A549 (cell line): Measurements from ENCODE around the gene CCNA1. TPM values are rescaled to one million over a fixed set of nuclear protein-coding genes. Genes with fewer than 3 reads are reported as not detected.

Experiments
- ATAC-seq, 2 experiments: fragments of 200-7000 bp in 1 of 2; fragments of >200 bp in 1 of 2; cut with Nextera tagmentation in 1 of 2; cut with Tn5 transposase in 1 of 2; 3 replicates each; pipeline versions ENCODE4 v1.8.0 to v1.9.1; 2018 to 2020; ENCODE audit warnings: mild to moderate bottlenecking in 1 of 2, moderate library complexity in 1 of 2
- CTCF ChIA-PET: fragments of 300-600 bp; sonication (Branson Sonifier 250); formaldehyde crosslinking; extraction: SDS; loops from one replicate; lab custom pipeline; 2021; ENCODE audit warnings: antibody characterized with exemption, inconsistent platforms; lab: Yijun Ruan, JAX
- POLR2A ChIA-PET: fragments of 350-600 bp; formaldehyde crosslinking; extraction: SDS; loops from one replicate; lab custom pipeline; 2021; ENCODE audit warnings: antibody characterized with exemption, inconsistent platforms; lab: Yijun Ruan, JAX
- DNase-seq, 2 experiments: peaks; one replicate each; pipeline versions ENCODE4 v3.0.0 to v3.0.0-alpha.2; 2011 to 2016; ENCODE audit warnings: low read depth in 1 of 2, low spot score in 1 of 2
- FAIRE-seq: peaks from 2 replicates; lab custom pipeline; 2011; peaks lifted over from hg19 to GRCh38; lab: Jason Lieb, UNC
- H3K27ac ChIP-seq, 2 experiments: fragments of >200 bp; sonication (Bioruptor Twin); formaldehyde crosslinking; 3 replicates each; pipeline ENCODE4 v1.5.1; 2016 to 2017
- H3K4me1 ChIP-seq: fragments of >200 bp; sonication (Bioruptor Twin); formaldehyde crosslinking; 3 replicates; pipeline ENCODE4 v1.6.1; 2016
- H3K4me2 ChIP-seq: fragments of >200 bp; sonication (Bioruptor Twin); formaldehyde crosslinking; 3 replicates; pipeline ENCODE4 v1.6.1; 2016
- H3K4me3 ChIP-seq: fragments of >200 bp; sonication (Bioruptor Twin); formaldehyde crosslinking; 3 replicates; pipeline ENCODE4 v1.5.1; 2016
- H3K9me3 ChIP-seq: fragments of >200 bp; sonication (Bioruptor Twin); formaldehyde crosslinking; 3 replicates; pipeline ENCODE4 v1.6.1; 2016
- CHD4 ChIP-seq: fragments of 200-600 bp; sonication (generic); IDR thresholded peaks from 2 replicates; pipeline ENCODE4 v1.6.1; 2016; ENCODE audit warnings: antibody characterized with exemption, mild to moderate bottlenecking, borderline replicate concordance
- EP300 ChIP-seq, 2 experiments: fragments of >200 bp; sonication (Bioruptor Twin); formaldehyde crosslinking; IDR thresholded peaks; 2 replicates in 1 of 2; 3 replicates in 1 of 2; pipeline ENCODE4 v1.6.1; 2016 to 2017
- ESRRA ChIP-seq: fragments of 150-350 bp; IDR thresholded peaks from 2 replicates; pipeline ENCODE4 v1.6.1; 2014; ENCODE audit warnings: mild to moderate bottlenecking, low read length, borderline replicate concordance
- GATA3 ChIP-seq: IDR thresholded peaks from 2 replicates; pipeline ENCODE4 v1.6.1; 2012; ENCODE audit warnings: borderline replicate concordance
- NPAS2 ChIP-seq: fragments of 250-450 bp; sonication (Bioruptor Pico); IDR thresholded peaks from 2 replicates; pipeline ENCODE4 v1.8.0; 2022; ENCODE audit warnings: mild to moderate bottlenecking, moderate library complexity, borderline replicate concordance
- POLR2A ChIP-seq: IDR thresholded peaks from 2 replicates; pipeline ENCODE4 v1.6.1; 2012; ENCODE audit warnings: mild to moderate bottlenecking, low read length
- POLR2AphosphoS2 ChIP-seq: conservative IDR thresholded peaks from 2 replicates; pipeline ENCODE4 v1.6.1; 2012; ENCODE audit warnings: low read length, improper control_type of control experiment, inconsistent platforms
- RAD21 ChIP-seq, 2 experiments: fragments of >200 bp in 1 of 2; sonication (Bioruptor Twin) in 1 of 2; formaldehyde crosslinking in 1 of 2; IDR thresholded peaks in 1 of 2; conservative IDR thresholded peaks in 1 of 2; 2 replicates in 1 of 2; 3 replicates in 1 of 2; pipeline ENCODE4 v1.6.1; 2012 to 2018; ENCODE audit warnings: inconsistent platforms in 1 of 2
- RFX5 ChIP-seq: fragments of 450-650 bp; IDR thresholded peaks from 2 replicates; pipeline ENCODE4 v1.7.1; 2014; ENCODE audit warnings: antibody characterized with exemption, mild to moderate bottlenecking, moderate library complexity
- SMC3 ChIP-seq: fragments of >200 bp; sonication (Bioruptor Twin); formaldehyde crosslinking; IDR thresholded peaks from 3 replicates; pipeline ENCODE4 v1.6.1; 2018; ENCODE audit warnings: inconsistent platforms
- WGBS: methylation state at CpG from one replicate; pipeline ENCODE4 v1.1.6; 2017; ENCODE audit errors: missing lambda C conversion rate; 5-methylcytosine and 5-hydroxymethylcytosine counted together
- polyA plus RNA-seq, 4 experiments: library from polyadenylated mRNA; depleted of rRNA in 3 of 4; stranded (reverse); fragments of >200 nt; fragmentation: RNase III in 1 of 4; extraction: RNeasy Plus Mini Kit Qiagen cat#74134 plus additional on column Dnase treatment in 1 of 4; gene quantifications; 2 replicates in 3 of 4; 3 replicates in 1 of 4; pipeline ENCODE4 v1.2.3, GENCODE V29; 2011 to 2017
- TF ChIP-seq, protein P1 (sequence below): IDR thresholded peaks from 2 replicates; pipeline ENCODE4 v1.6.1; 2012
- TF ChIP-seq, protein P2 (sequence below): fragments of >200 bp; sonication (Bioruptor Twin); formaldehyde crosslinking; IDR thresholded peaks from 3 replicates; pipeline ENCODE4 v1.5.1; 2016
- TF ChIP-seq, protein P3 (sequence below): fragments of 200-600 bp; sonication (generic); IDR thresholded peaks from 2 replicates; pipeline ENCODE4 v1.6.1; 2016; ENCODE audit warnings: antibody characterized with exemption, mild to moderate bottlenecking, moderate library complexity

CCNA1 gene
- polyA plus RNA-seq, 2 of the 4 experiments (the other 2 are of a cell fraction) = 0.21 TPM; not detected in 1

DNA sequence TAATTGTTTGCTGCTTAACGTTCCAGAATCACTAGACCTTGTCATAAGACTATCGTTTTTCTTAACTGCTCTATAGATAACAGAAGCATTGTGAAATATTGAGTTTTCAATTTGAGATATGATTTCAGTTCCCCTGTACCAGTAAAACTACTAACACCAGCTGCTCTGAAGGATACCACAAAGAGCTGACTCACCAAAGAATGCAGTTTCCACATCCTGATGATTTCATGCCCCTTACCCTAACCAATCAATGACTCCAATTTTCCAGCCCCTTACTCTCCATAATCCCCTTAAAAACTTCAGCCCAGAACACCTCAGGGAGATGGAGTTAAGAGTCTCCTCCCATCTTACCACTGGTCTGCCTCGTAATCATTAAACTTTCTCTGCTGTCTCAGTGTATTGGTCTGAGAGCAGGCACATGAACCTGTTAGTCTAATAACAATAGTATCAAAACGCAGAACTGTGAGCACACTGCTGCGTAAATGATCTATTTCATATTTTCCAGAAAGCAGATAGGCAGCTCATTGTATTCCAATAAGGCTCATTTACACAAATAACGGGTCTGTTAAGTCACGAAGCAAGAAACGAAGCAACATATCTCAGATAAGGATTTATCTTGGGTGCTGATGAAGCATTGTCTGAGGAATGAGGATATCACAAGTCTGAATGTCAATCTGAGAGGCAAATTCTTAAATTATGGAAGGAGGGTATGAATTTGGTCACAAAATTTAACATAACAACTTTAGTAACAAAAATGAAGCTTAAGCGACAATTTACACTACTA is 14.1 kb upstream of the CCNA1 start:
- H3K27ac ChIP-seq = no peak overlapping the region
- 24% methylated on average over 9 of the region's 9 CpGs for WGBS
- POLR2A ChIA-PET = no interaction called here

DNA sequence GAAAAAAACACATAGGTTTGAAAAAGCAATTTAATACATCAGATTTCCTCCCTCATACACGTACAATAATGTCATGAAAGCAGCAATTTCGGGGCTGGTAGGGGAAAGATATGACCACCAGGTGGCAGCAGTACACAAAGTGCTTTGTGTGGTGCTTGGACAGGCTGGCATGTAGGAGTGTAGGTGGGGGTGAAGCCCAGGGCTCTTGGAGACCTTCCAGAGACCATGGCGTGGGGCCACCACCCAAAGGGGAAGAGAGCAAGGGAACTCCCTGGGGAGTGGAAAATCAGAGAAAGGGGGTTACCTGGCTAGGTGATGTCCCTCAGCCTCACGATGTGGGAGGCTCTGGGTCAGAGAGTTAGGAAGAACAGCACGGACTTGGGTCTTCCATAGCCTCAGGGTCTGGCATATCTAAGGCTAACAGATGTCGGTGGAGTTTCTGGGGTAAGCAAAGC is 11.8 kb upstream of the CCNA1 start:
- no peak for FAIRE-seq
- H3K27ac ChIP-seq = no peak overlapping the region

More for the DNA sequence above, 14.1 kb upstream of the CCNA1 start:
- DNase-seq = no peak
- Histone ChIP-seq H3K4me3 (no peak overlapping the region), H3K4me2 (no peak overlapping the region), H3K4me1 (no peaks in the 10 kb centered on the region), H3K9me3 (no peaks in the 10 kb centered on the region)
- no peak for TF ChIP-seq POLR2A
- TF ChIP-seq RFX5 = no peak
- TF ChIP-seq, protein P1, sequence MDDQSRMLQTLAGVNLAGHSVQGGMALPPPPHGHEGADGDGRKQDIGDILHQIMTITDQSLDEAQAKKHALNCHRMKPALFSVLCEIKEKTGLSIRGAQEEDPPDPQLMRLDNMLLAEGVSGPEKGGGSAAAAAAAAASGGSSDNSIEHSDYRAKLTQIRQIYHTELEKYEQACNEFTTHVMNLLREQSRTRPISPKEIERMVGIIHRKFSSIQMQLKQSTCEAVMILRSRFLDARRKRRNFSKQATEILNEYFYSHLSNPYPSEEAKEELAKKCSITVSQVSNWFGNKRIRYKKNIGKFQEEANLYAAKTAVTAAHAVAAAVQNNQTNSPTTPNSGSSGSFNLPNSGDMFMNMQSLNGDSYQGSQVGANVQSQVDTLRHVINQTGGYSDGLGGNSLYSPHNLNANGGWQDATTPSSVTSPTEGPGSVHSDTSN = no peak
- no peak for TF ChIP-seq EP300 (IDR thresholded peaks at IDR 0.05)
- TF ChIP-seq NPAS2 (CRISPR knock-in tag) = no peak
- no peak for TF ChIP-seq CHD4
- no peak for TF ChIP-seq ESRRA
- no peak for TF ChIP-seq POLR2AphosphoS2
- no peak for ATAC-seq
- CTCF ChIA-PET = interaction anchor here (1.1 to 1.6 kb wide), 2 partner anchors 9 to 22 kb away, joined by 3 to 4 read pairs; no protein-coding TSS in a partner anchor
- FAIRE-seq = no peak

More for the DNA sequence above, 11.8 kb upstream of the CCNA1 start:
- DNase-seq (peak; percentile 53 to 61), ATAC-seq (peak; percentile 90 to 94)
- Histone ChIP-seq H3K4me3 (no peak overlapping the region), H3K4me1 (no peaks in the 10 kb centered on the region), H3K4me2 (no peak overlapping the region), H3K9me3 (0 out of 3 replicates have a peak, but pooled peaks cover 3% of the 10 kb centered on the region)
- TF ChIP-seq, protein P2, sequence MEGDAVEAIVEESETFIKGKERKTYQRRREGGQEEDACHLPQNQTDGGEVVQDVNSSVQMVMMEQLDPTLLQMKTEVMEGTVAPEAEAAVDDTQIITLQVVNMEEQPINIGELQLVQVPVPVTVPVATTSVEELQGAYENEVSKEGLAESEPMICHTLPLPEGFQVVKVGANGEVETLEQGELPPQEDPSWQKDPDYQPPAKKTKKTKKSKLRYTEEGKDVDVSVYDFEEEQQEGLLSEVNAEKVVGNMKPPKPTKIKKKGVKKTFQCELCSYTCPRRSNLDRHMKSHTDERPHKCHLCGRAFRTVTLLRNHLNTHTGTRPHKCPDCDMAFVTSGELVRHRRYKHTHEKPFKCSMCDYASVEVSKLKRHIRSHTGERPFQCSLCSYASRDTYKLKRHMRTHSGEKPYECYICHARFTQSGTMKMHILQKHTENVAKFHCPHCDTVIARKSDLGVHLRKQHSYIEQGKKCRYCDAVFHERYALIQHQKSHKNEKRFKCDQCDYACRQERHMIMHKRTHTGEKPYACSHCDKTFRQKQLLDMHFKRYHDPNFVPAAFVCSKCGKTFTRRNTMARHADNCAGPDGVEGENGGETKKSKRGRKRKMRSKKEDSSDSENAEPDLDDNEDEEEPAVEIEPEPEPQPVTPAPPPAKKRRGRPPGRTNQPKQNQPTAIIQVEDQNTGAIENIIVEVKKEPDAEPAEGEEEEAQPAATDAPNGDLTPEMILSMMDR = peak; percentile 68
- TF ChIP-seq RAD21 (conservative IDR thresholded peaks at IDR 0.05 in 1 of 2, IDR thresholded peaks at IDR 0.05 in 1 of 2) = peak; percentile 61 to 62
- TF ChIP-seq GATA3 = no peak
- TF ChIP-seq SMC3 = peak; percentile 64
- TF ChIP-seq, protein P3, sequence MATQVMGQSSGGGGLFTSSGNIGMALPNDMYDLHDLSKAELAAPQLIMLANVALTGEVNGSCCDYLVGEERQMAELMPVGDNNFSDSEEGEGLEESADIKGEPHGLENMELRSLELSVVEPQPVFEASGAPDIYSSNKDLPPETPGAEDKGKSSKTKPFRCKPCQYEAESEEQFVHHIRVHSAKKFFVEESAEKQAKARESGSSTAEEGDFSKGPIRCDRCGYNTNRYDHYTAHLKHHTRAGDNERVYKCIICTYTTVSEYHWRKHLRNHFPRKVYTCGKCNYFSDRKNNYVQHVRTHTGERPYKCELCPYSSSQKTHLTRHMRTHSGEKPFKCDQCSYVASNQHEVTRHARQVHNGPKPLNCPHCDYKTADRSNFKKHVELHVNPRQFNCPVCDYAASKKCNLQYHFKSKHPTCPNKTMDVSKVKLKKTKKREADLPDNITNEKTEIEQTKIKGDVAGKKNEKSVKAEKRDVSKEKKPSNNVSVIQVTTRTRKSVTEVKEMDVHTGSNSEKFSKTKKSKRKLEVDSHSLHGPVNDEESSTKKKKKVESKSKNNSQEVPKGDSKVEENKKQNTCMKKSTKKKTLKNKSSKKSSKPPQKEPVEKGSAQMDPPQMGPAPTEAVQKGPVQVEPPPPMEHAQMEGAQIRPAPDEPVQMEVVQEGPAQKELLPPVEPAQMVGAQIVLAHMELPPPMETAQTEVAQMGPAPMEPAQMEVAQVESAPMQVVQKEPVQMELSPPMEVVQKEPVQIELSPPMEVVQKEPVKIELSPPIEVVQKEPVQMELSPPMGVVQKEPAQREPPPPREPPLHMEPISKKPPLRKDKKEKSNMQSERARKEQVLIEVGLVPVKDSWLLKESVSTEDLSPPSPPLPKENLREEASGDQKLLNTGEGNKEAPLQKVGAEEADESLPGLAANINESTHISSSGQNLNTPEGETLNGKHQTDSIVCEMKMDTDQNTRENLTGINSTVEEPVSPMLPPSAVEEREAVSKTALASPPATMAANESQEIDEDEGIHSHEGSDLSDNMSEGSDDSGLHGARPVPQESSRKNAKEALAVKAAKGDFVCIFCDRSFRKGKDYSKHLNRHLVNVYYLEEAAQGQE = no peak
- ChIA-PET POLR2A (no interaction called here), CTCF (interaction anchor here (0.9 to 1.5 kb wide), 8 partner anchors 10 to 323 kb away, joined by 3 to 10 read pairs (median 4); no protein-coding TSS in a partner anchor)
- 21% methylated on average over 6 of the region's 6 CpGs for WGBS
